Measurements from ENCODE around the gene MSMB. TPM values are rescaled to one million over a fixed set of nuclear protein-coding genes. Genes with fewer than 3 reads are reported as not detected.

Gene MSMB
- total and polyA plus RNA-seq, 2 of the 4 experiments (the other 2 are of a cell fraction) = not detected

- intact Hi-C loops (cut with micrococcal nuclease) (no loop called here), in situ Hi-C loops (cut with MboI; ENCODE audit: low sequenced_read_pairs) (no loop called here), dilution Hi-C loops (cut with HindIII; ENCODE audit: low sequenced_read_pairs, unreplicated experiment) (no loop called here)
- Histone ChIP-seq H3K27ac (ENCODE audit: insufficient read depth, low read length) (no peak overlapping the region), H3K23ac (ENCODE audit: low read depth, low read length) (no peak overlapping the region), H4K8ac (ENCODE audit: low read depth in 2 of 2, low read length in 2 of 2) (no peak overlapping the region), H3K36me3 (ENCODE audit: control insufficient read depth, insufficient read depth, low read length) (no peaks in the 10 kb centered on the region), H3K9me1 (ENCODE audit: insufficient read depth, low read length) (no peaks in the 10 kb centered on the region), H3K9me3 (ENCODE audit: control insufficient read depth, insufficient read depth, low read length) (no peaks in the 10 kb centered on the region), H2AFZ (replicated peaks; ENCODE audit: low read length, poor library complexity) (peak overlapping the region; percentile 43), H2BK15ac (ENCODE audit: low read depth, low read length) (no peak overlapping the region), H3K9ac (ENCODE audit: low read depth, low read length) (no peak overlapping the region), H2BK20ac (ENCODE audit: low read depth, low read length) (no peak overlapping the region), H4K91ac (ENCODE audit: insufficient read depth, low read depth, low read length) (no peak overlapping the region), H3K56ac (ENCODE audit: extremely low read depth, insufficient read depth, low read length) (no peak overlapping the region), H3K4me3 (ENCODE audit: insufficient read depth, low read depth, low read length) (no peak overlapping the region), H3K27me3 (ENCODE audit: control insufficient read depth, insufficient read depth, low read length) (peaks cover 4% of the 10 kb centered on the region; the same call in 1 of the 2 replicates), H3K4me2 (ENCODE audit: low read depth, low read length) (no peak overlapping the region), H2BK120ac (ENCODE audit: low read depth, low read length) (no peak overlapping the region), H3K4me1 (ENCODE audit: control insufficient read depth, insufficient read depth, low read length) (no peaks in the 10 kb centered on the region), H3K4ac (ENCODE audit: low read depth, low read length) (no peak overlapping the region), H4K20me1 (ENCODE audit: insufficient read depth, low read length) (no peaks in the 10 kb centered on the region), H2AK5ac (ENCODE audit: low read depth, low read length) (no peak overlapping the region), H2AK9ac (replicated peaks; ENCODE audit: low read depth, low read length, poor library complexity) (no peak overlapping the region), H3K18ac (ENCODE audit: low read depth, low read length) (no peak overlapping the region), H3K14ac (replicated peaks; ENCODE audit: low read depth, low read length) (no peak overlapping the region), H2BK5ac (ENCODE audit: low read depth, low read length, poor library complexity, severe bottlenecking) (no peak overlapping the region), H4K5ac (ENCODE audit: low read depth, low read length) (no peak overlapping the region), H3K79me1 (ENCODE audit: low read depth in 1 of 2, low read length in 2 of 2) (no peaks in the 10 kb centered on the region)
- no TSS peak for BruUV-seq (replicated peaks)
- CTCF ChIA-PET = no interaction called here
- no peak for TF ChIP-seq RCOR1 (IDR thresholded peaks at IDR 0.05; ENCODE audit: insufficient replicate concordance, low read length)
- TF ChIP-seq NFE2L2 (IDR thresholded peaks at IDR 0.05; ENCODE audit: low read depth, low read length) = no peak
- TF ChIP-seq ELK1 (IDR thresholded peaks at IDR 0.05; ENCODE audit: borderline replicate concordance, low read depth, low read length) = no peak
- no peak for TF ChIP-seq FOS (IDR thresholded peaks at IDR 0.05; ENCODE audit: low read depth, low read length)
- TF ChIP-seq POLR2A (IDR thresholded peaks at IDR 0.05; ENCODE audit: low read depth, low read length) = no peak
- no peak for TF ChIP-seq MXI1 (IDR thresholded peaks at IDR 0.05; ENCODE audit: borderline replicate concordance, low read depth, low read length)
- TF ChIP-seq RFX5 (IDR thresholded peaks at IDR 0.05; ENCODE audit: low read depth, low read length) = no peak
- TF ChIP-seq CHD1 (IDR thresholded peaks at IDR 0.05; ENCODE audit: low read depth, low read length) = no peak
- no peak for TF ChIP-seq MAFK (IDR thresholded peaks at IDR 0.05; ENCODE audit: low read depth, low read length)
- TF ChIP-seq MAZ (IDR thresholded peaks at IDR 0.05; ENCODE audit: borderline replicate concordance, low read depth, low read length) = no peak
- no peak for TF ChIP-seq SMC3 (IDR thresholded peaks at IDR 0.05; ENCODE audit: low read depth, low read length)
- WGBS, 2 experiments (ENCODE audit: extremely low coverage in 2 of 2, insufficient read length in 1 of 2) = no CpG with 5 or more reads among the region's 3 CpGs
- no peak for ATAC-seq (ENCODE audit: low read depth)
- POLR2A ChIA-PET (ENCODE audit: unreplicated experiment) = no interaction called here
- no peak for DNase-seq
These were observed 14.6 kb upstream of the MSMB start for GRCh38 chr10:46060706-46061105.
